A549 (cell line): ENCODE results near the gene SDF2L1. TPM values are rescaled to one million over a fixed set of nuclear protein-coding genes. Genes with fewer than 3 reads are reported as not detected.

ENCODE experiments used
- BHLHE40 ChIP-seq: IDR thresholded peaks from 2 replicates; pipeline ENCODE4 v1.6.1; 2012; ENCODE audit warnings: low read depth, low read length, inconsistent platforms
- CBX8 ChIP-seq: fragments of 200-600 bp; sonication (generic); IDR thresholded peaks from 2 replicates; pipeline ENCODE4 v1.6.1; 2016
- CEBPB ChIP-seq, 2 experiments: fragments of >200 bp in 1 of 2; sonication (Bioruptor Twin) in 1 of 2; formaldehyde crosslinking in 1 of 2; IDR thresholded peaks; 2 replicates each; pipeline ENCODE4 v1.6.1; 2012 to 2016
- CHD2 ChIP-seq: fragments of 150-350 bp; IDR thresholded peaks from 2 replicates; pipeline ENCODE4 v1.6.1; 2014; ENCODE audit warnings: low read length; ENCODE audit not compliant: partially characterized antibody
- EHF ChIP-seq: fragments of 250-450 bp; sonication (Bioruptor Pico); IDR thresholded peaks from 2 replicates; pipeline ENCODE4 v1.5.0; 2020; ENCODE audit warnings: mild to moderate bottlenecking
- EHMT2 ChIP-seq: fragments of 200-600 bp; sonication (generic); IDR thresholded peaks from 2 replicates; pipeline ENCODE4 v1.6.1; 2016; ENCODE audit warnings: antibody characterized with exemption, low read depth, mild to moderate bottlenecking, moderate library complexity
- EP300 ChIP-seq, 2 experiments: fragments of >200 bp; sonication (Bioruptor Twin); formaldehyde crosslinking; IDR thresholded peaks; 2 replicates in 1 of 2; 3 replicates in 1 of 2; pipeline ENCODE4 v1.6.1; 2016 to 2017
- FOSB ChIP-seq: fragments of 250-450 bp; sonication (Bioruptor Pico); IDR thresholded peaks from 2 replicates; pipeline ENCODE4 v1.5.0; 2020; ENCODE audit warnings: mild to moderate bottlenecking, moderate library complexity
- FOSL2 ChIP-seq, 2 experiments: fragments of 450-650 bp in 1 of 2; fragments of >200 bp in 1 of 2; sonication (Bioruptor Twin) in 1 of 2; formaldehyde crosslinking; IDR thresholded peaks; 2 replicates each; pipeline versions ENCODE4 v1.5.0 to v1.6.1; 2016 to 2020; ENCODE audit warnings: mild to moderate bottlenecking in 1 of 2, moderate library complexity in 1 of 2
- FOXS1 ChIP-seq: fragments of 250-450 bp; sonication (Bioruptor Pico); IDR thresholded peaks from 2 replicates; pipeline ENCODE4 v1.5.0; 2020; ENCODE audit warnings: mild to moderate bottlenecking, moderate library complexity
- HDAC2 ChIP-seq: fragments of 200-600 bp; sonication (generic); IDR thresholded peaks from 2 replicates; pipeline ENCODE4 v1.6.1; 2016
- HES2 ChIP-seq: fragments of >200 bp; sonication (Bioruptor Twin); formaldehyde crosslinking; IDR thresholded peaks from 2 replicates; pipeline ENCODE4 v1.6.1; 2016
- HMGXB4 ChIP-seq: fragments of 250-450 bp; sonication (Bioruptor Pico); IDR thresholded peaks from 2 replicates; pipeline ENCODE4 v1.5.0; 2021; ENCODE audit warnings: mild to moderate bottlenecking, moderate library complexity, borderline replicate concordance
- HOXA7 ChIP-seq: fragments of 250-450 bp; sonication (Bioruptor Pico); IDR thresholded peaks from 2 replicates; pipeline ENCODE4 v1.5.0; 2020; ENCODE audit warnings: mild to moderate bottlenecking, moderate library complexity
- HOXB13 ChIP-seq: fragments of 250-450 bp; sonication (Bioruptor Pico); IDR thresholded peaks from 2 replicates; pipeline ENCODE4 v1.5.0; 2020; ENCODE audit warnings: low read depth, mild to moderate bottlenecking, moderate library complexity
- HOXB5 ChIP-seq: fragments of 250-450 bp; sonication (Bioruptor Pico); IDR thresholded peaks from 2 replicates; pipeline ENCODE4 v1.5.0; 2020; ENCODE audit warnings: mild to moderate bottlenecking, moderate library complexity
- KDM5A ChIP-seq: fragments of 200-600 bp; sonication (generic); IDR thresholded peaks from 2 replicates; pipeline ENCODE4 v1.6.1; 2016; ENCODE audit warnings: antibody characterized with exemption, mild to moderate bottlenecking
- MAFK ChIP-seq: fragments of 450-650 bp; IDR thresholded peaks from 2 replicates; pipeline ENCODE4 v1.6.1; 2014; ENCODE audit not compliant: partially characterized antibody
- MAX ChIP-seq: IDR thresholded peaks from 2 replicates; pipeline ENCODE4 v1.6.1; 2012
- MYC ChIP-seq: IDR thresholded peaks from 2 replicates; pipeline ENCODE4 v1.6.1; 2012; ENCODE audit warnings: mild to moderate bottlenecking, inconsistent platforms, low read length, improper control_type of control experiment, borderline replicate concordance
- NPAS2 ChIP-seq: fragments of 250-450 bp; sonication (Bioruptor Pico); IDR thresholded peaks from 2 replicates; pipeline ENCODE4 v1.8.0; 2022; ENCODE audit warnings: mild to moderate bottlenecking, moderate library complexity, borderline replicate concordance
- PBX3 ChIP-seq: IDR thresholded peaks from 2 replicates; pipeline ENCODE4 v1.6.1; 2012
- PHF8 ChIP-seq: fragments of 200-600 bp; sonication (generic); IDR thresholded peaks from 2 replicates; pipeline ENCODE4 v1.6.1; 2016; ENCODE audit warnings: low read depth, mild to moderate bottlenecking, antibody characterized with exemption, moderate library complexity, borderline replicate concordance
- POLR2A ChIP-seq: IDR thresholded peaks from 2 replicates; pipeline ENCODE4 v1.6.1; 2012; ENCODE audit warnings: mild to moderate bottlenecking, low read length
- POLR2AphosphoS2 ChIP-seq: conservative IDR thresholded peaks from 2 replicates; pipeline ENCODE4 v1.6.1; 2012; ENCODE audit warnings: low read length, improper control_type of control experiment, inconsistent platforms
- RAD21 ChIP-seq, 2 experiments: fragments of >200 bp in 1 of 2; sonication (Bioruptor Twin) in 1 of 2; formaldehyde crosslinking in 1 of 2; IDR thresholded peaks in 1 of 2; conservative IDR thresholded peaks in 1 of 2; 2 replicates in 1 of 2; 3 replicates in 1 of 2; pipeline ENCODE4 v1.6.1; 2012 to 2018; ENCODE audit warnings: inconsistent platforms in 1 of 2
- REST ChIP-seq: fragments of 200-600 bp; sonication (generic); IDR thresholded peaks from 2 replicates; pipeline ENCODE4 v1.6.1; 2016; ENCODE audit warnings: antibody characterized with exemption, mild to moderate bottlenecking, moderate library complexity
- RFX5 ChIP-seq: fragments of 450-650 bp; IDR thresholded peaks from 2 replicates; pipeline ENCODE4 v1.7.1; 2014; ENCODE audit warnings: antibody characterized with exemption, mild to moderate bottlenecking, moderate library complexity
- TFCP2L1 ChIP-seq: fragments of 250-450 bp; sonication (Bioruptor Pico); IDR thresholded peaks from 2 replicates; pipeline ENCODE4 v1.5.0; 2021; ENCODE audit warnings: mild to moderate bottlenecking
- USF2 ChIP-seq: fragments of 450-650 bp; IDR thresholded peaks from 2 replicates; pipeline ENCODE4 v1.6.1; 2014; ENCODE audit warnings: antibody characterized with exemption
- ZFP36 ChIP-seq: fragments of 450-650 bp; IDR thresholded peaks from 2 replicates; pipeline ENCODE4 v1.6.1; 2014; ENCODE audit warnings: borderline replicate concordance; ENCODE audit not compliant: partially characterized antibody
- ZSCAN20 ChIP-seq: fragments of 250-450 bp; sonication (Bioruptor Pico); IDR thresholded peaks from 2 replicates; pipeline ENCODE4 v1.8.0; 2022; ENCODE audit warnings: mild to moderate bottlenecking, moderate library complexity
- polyA plus RNA-seq, 4 experiments: library from polyadenylated mRNA; depleted of rRNA in 3 of 4; stranded (reverse); fragments of >200 nt; fragmentation: RNase III in 1 of 4; extraction: RNeasy Plus Mini Kit Qiagen cat#74134 plus additional on column Dnase treatment in 1 of 4; gene quantifications; 2 replicates in 3 of 4; 3 replicates in 1 of 4; pipeline ENCODE4 v1.2.3, GENCODE V29; 2011 to 2017

The SDF2L1 gene
- polyA plus RNA-seq, 2 of the 4 experiments (the other 2 are of a cell fraction) = 13.7 to 41.9 TPM

- peak; percentile 79 for TF ChIP-seq POLR2A
- TF ChIP-seq NPAS2 (CRISPR knock-in tag) = peak; percentile 86
- no peak for TF ChIP-seq CBX8
- TF ChIP-seq TFCP2L1 = no peak
- no peak for TF ChIP-seq CHD2
- TF ChIP-seq RAD21 (conservative IDR thresholded peaks at IDR 0.05 in 1 of 2, IDR thresholded peaks at IDR 0.05 in 1 of 2) = peak in 1 of 2 experiments; percentile 24; a peak in 2 of 5 replicates
- TF ChIP-seq RFX5 = no peak
- TF ChIP-seq MYC = peak; percentile 98
- TF ChIP-seq HES2 = no peak
- TF ChIP-seq HMGXB4 (CRISPR knock-in tag) = no peak
- TF ChIP-seq POLR2AphosphoS2 = no peak
- TF ChIP-seq FOSB (CRISPR knock-in tag) = 0 out of 2 replicates have a peak, but pooled peaks have one; percentile 25
- TF ChIP-seq FOSL2 (IDR thresholded peaks at IDR 0.05) = no peak
- TF ChIP-seq FOSL2 (CRISPR knock-in tag; IDR thresholded peaks at IDR 0.05) = no peak
- TF ChIP-seq MAX = peak; percentile 100
- TF ChIP-seq HOXB5 = peak; percentile 63; the same call in 1 of the 2 replicates
- TF ChIP-seq HDAC2 = no peak
- peak; percentile 96 for TF ChIP-seq HOXB13
- no peak for TF ChIP-seq CEBPB (IDR thresholded peaks at IDR 0.05)
- TF ChIP-seq PHF8 = peak; percentile 82
- TF ChIP-seq HOXA7 (CRISPR knock-in tag) = no peak
- peak; percentile 42; the same call in 1 of the 2 replicates for TF ChIP-seq EHF (CRISPR knock-in tag)
- peak; percentile 85 for TF ChIP-seq BHLHE40
- no peak for TF ChIP-seq EP300 (IDR thresholded peaks at IDR 0.05)
- no peak for TF ChIP-seq MAFK
- no peak for TF ChIP-seq PBX3
- TF ChIP-seq USF2 = no peak
- TF ChIP-seq EHMT2 = no peak
- TF ChIP-seq REST = no peak
- peak; percentile 67; the same call in 1 of the 2 replicates for TF ChIP-seq FOXS1 (CRISPR knock-in tag)
- TF ChIP-seq KDM5A = no peak
- TF ChIP-seq ZSCAN20 = no peak
- no peak for TF ChIP-seq ZFP36
These were observed 12.6 kb upstream of the SDF2L1 start, which contains the start of gene YDJC (continued) for GRCh38 chr22:21629255-21630149.
